Suppressor macrophage treated with lipopolysaccharide for 4 hours (primary cell): Measurements from ENCODE around the gene GMEB2.
"Not testable (repeated sequence)": the region's sequence is repeated elsewhere in the genome, so short reads cannot be mapped to it uniquely, and the experiment has no call there.

Experiments
- DNase-seq: peaks from one replicate; pipeline ENCODE4 v3.0.0-alpha.2; 2020

The GMEB2 gene

DNA sequence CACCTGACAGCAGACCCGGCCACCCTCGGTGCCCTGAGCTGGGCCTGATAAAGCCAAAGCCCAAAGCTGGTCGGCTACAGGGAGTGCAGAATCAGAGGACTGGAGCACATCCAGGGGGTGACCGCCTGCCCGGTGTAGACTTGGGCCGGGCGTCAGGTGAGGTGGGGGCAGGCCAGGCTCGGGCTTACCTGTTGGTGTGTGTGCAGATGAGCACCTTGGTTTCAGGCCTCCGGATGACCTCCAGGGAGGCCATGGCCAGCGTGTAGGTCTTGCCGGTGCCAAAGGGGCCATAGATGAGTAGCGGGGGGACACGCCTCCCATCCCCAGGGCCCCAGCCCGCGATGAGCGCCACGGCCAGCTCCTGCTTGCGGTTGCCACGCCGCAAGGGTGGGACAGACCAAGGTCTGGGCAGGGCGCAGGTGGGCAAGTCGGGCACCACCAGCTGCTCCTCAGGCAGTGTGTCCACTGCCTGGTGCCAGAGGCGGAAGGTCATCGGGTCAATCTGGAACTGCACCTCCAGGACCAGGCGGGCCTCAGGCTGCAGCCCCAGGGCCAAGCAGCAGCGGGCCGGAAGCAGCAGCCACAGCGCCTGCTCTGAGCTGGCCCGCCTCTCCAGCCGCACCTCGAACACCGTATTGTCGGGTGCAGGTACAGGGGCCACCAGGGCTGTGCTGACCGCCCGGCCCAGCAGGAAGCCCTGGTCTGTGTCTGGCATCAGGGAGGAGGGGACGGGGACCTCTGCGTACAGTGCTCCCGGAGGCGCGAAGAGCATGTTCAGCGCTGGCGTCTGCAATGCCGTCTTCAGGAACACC lies 58.5 kb downstream of the GMEB2 start:
- no peak for DNase-seq

DNA sequence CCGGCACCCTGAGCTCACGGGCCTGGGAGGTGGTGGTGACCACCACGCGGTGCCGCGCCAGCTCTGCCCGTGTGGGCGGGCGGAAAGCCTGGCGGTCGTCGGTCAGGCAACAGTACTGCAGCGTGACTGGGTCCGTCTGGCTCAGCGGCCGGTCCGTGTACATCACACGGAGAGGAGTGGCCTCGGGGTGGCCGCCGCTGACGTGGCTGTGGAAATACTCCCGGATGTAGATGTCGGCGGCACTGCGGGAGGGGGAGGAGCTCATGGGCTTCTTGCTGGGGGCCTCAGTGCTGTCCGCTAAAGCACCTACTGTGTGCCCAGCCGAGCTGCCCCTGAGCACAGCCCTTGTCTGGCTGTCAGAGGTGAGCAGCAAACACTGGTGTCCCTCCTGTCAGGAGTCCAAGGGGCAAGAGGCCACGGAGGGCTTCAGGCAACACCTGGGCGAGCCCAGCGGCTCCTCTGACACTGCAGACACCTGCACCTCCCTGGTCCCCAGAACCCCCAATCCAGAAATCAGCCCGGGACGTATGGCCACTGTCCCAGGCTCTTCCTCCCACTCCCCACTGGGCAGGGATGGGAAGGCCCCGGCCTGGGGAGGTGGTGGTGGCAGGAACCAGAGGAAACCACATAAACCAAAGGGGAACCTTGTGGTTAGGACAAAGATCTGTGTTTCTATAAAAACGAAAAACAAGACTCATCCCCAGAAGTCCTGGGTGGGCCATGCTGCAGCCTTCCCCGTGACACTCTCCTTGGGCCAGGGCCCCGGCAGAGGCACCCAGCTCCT lies 59.3 kb downstream of the GMEB2 start:
- peak; percentile 88 for DNase-seq

DNA sequence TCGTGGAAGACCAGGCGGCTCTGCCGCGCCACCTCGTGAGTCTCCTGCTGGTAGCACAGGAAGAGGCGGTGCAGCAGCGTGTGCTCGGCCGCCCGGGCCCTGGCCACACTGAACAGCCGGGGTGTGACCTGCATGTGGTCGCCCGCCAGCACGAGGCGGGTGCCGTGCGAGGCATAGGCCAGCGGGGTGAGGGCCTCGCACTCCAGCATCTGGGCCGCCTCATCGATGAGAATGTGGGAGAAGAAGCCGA lies 59.8 kb downstream of the GMEB2 start:
- no peak for DNase-seq

DNA sequence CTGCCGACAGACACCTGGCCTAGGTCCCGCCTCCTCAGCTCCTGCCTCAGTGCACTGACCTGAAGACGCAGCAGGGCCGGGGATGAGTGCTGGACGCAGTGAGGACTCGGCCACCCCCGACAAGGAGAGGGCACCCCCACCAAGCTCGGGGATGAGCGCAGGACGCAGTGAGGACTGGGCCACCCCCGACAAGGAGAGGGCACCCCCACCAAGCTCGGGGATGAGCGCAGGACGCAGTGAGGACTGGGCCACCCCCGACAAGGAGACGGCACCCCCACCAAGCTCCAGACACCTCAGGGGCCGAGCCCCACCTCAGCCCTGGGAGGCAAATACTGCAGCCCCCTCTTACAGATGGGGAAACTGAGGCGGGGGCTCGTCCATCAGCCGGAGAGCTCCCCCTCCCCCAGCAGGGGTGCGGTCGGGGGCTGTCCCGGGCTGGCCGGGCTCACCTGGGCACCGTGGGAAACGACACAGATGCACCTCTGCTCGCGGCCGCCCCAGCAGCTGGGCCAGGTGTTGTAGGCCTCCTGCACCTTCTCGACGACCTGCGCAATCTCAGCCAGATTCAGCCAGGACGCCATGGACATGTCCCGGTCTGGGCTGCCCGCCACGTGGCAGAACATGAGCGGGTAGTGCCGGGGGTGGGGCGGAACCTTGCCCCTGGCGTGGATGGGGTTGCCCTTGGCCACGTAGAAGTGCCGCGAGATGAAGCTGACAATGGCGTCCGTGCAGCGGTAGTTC lies 60.3 kb downstream of the GMEB2 start:
- DNase-seq: no peak

DNA sequence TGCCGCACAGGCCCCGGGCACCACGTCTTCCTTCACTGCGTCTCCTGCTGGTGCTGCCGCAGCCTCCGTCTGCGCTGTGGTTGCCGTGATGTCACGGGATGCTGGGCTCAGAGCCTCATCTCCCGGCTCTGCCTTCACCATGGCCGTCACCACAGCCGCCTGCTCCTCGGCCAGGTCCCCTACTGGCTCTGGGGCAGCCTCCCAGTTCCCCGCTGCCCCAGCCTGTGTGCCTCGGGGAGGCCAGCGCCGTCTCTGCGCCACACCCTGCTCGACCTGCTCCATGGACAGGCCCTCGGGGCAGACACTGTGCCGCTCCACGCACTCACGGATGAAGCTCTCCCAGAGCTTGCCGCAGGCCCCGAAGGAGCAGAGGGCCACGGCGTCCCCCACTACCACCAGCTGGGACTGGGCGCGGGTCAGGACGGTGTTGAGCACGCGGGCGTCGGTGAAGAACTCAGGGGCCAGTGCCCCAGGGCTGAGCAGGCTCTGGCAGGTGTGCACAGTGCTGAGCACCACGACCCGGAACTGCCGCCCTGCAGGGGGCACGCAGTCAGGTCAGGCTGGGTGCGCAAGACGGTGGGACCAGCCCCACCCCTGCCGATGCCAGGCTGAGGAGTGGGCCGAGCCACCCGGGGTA lies 61.1 kb downstream of the GMEB2 start:
- no peak for DNase-seq

DNA sequence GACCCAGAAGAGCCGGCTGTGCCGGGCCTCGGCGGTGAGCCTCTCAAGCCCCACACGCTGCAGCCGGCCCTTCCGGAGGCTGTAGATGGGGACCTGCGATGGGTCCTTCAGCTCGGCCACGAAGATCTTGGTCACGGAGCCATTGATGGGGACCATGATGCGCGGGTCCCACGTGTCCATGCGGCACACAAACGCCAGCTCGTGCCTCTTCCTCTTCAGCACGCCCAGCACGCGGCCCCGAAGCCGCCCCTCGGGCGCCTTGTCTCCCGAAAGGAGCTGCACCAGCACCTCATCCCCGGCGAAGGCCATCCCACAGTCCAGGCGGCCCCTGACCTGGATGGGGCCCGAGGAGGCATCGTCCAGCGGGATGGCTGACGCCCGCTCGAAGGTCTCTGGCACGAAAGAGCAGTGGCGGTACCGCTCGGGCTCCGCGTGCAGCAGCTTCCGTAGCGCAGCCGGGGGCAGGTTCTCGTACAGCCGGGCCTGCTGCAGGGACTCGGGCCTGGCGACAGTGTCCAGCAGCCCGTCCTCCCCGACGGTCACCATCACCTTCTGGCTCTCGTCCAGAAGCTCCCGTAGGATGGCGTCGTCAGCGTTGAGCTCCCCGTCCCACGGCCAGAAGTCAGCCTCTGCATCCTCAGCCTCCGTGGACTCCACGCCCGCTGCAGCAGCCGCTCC lies 61.7 kb downstream of the GMEB2 start:
- no peak for DNase-seq

DNA sequence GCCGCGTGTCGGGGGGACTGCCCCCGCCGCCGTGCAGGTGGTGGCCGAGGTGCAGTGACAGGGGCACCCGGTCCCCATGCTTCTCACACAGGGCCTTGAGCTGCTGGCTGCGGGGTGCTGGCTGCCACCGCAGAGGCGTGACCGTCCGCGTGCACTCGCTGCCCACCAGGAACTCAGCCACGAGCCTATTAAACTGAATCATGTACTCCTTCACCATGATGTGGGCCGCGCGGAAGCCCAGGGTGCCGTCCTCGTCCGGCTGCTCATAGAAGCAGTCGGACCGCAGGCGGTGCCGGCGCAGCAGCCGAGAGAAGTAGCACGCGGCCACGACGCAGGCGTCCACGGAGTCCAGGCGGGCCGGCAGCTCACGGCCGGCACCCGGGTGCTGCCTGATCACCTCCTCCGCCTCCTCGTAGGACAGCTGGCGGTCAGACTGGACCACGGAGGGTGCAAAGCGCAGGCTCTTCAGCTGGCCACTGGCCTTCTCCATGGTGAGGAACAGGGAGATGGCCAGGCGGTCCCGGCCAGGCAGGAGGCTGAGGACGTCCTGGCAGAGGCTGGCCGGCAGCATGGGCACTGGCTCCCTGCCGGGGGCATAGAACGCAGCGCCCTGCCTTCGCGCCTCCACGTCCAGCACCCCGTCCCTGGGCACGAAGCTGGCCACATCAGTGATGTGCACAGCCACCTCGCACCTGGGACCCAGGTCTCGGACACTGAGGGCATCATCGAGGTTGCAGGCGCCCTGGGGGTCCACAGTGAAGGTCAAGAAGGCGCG lies 62.7 kb downstream of the GMEB2 start:
- DNase-seq: no peak

DNA sequence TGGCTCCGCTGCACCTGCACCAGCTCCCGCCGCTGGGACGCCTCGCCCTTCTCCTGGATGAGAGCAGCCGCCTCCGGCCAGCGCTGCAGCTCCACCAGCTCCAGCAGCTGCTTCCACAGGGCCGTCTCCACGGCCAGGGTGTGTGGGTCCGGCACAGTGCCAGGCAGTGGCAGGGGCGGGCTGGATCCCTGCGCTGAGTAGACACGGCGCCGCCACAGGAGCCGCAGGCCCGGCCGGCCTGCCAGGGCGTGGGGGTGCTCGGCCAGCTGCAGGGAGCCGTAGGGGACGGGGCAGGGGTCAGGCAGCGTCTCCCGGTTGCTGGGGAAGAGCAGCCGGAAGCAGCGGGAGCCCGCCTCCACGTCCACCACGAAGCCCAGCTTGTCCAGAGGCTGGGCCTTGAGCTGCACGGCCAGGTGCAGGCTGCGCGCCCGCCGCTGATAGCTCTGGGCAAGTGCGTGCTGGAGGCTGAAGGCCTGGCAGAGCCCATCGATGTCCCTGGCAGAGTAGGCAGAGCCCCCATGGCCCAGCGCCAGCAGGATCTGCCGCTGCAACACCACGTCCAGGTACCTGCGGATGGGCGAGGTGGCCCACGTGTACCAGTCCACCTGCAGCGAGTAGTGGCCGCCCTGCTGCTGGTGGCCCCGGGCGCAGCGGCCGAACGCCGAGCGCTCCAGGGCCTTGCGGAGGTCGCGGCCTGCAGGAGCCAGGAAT lies 63.5 kb downstream of the GMEB2 start:
- no peak for DNase-seq

DNA sequence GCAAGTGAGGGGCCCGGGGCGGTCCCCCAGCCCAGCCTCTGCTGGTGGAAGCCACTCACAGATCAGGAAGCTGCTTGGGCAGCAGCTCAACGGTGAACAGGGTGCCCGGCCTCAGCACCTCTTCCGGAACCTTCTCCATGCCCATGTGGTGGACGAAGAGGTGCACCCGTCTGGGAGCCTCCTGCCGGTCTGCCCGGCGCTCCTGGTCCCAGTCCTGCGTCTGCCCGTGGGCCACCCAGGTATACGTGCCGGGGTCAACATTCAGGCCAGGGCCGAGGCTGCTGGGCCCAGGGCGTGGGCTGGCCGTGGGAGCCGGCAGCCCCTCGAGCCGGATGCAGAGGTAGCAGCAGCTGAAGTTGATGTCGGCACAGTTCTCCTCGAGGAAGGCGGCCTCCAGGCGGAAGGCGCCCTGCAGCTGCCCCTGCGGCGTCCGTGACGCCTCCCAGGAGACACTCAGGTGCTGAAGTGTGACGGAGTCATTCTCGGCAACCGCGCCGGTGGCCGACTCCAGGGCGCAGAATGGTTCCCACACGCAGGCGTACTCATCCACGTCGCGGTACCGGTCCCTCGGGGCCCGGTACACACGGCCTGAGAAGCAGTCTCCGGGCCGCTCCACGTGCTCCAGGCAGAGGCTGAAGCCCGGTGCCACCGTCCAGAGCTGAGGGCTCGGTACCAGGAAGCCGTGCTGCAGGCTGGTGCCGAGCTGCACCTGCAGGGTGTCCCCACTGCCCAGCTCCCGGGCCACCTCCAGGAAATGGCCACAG lies 64.3 kb downstream of the GMEB2 start:
- no peak for DNase-seq

DNA sequence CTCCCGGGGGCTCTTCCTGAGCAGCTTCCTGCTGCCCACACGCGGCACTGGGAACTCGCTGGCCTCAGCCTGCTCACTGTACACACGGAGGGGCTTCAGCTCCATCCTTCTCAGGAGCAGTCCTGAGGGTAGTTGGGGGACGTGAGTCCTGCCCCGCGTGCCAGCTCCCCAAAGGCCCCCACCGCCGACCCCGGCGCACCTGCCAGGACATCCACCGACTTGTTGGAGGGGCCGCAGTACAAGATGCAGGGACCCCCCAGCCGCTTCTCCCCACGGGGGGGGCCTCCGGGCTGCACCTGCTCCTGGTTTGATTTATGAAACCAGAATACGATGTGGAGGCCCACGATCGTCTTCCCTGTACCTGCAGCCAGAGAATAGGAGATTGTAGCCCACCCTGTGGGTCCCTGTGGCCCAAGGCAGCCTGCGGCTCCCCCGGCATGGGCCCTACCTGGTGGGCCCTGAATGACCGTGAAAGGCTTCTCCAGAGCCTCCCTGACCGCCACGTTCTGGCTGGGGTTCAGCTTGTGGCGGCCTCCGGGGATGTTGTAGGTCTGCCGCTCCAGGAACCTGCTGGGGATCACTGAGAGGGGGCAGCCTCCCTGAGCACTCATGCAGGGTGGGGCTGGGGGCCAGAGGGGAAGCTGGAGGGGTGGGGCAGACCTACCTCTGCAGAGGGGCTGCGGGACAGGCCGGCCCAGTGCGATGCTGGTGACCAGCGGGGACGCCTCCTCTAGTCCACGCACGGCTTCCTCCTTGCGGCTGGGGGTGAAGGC lies 65.1 kb downstream of the GMEB2 start:
- DNase-seq: no peak

DNA sequence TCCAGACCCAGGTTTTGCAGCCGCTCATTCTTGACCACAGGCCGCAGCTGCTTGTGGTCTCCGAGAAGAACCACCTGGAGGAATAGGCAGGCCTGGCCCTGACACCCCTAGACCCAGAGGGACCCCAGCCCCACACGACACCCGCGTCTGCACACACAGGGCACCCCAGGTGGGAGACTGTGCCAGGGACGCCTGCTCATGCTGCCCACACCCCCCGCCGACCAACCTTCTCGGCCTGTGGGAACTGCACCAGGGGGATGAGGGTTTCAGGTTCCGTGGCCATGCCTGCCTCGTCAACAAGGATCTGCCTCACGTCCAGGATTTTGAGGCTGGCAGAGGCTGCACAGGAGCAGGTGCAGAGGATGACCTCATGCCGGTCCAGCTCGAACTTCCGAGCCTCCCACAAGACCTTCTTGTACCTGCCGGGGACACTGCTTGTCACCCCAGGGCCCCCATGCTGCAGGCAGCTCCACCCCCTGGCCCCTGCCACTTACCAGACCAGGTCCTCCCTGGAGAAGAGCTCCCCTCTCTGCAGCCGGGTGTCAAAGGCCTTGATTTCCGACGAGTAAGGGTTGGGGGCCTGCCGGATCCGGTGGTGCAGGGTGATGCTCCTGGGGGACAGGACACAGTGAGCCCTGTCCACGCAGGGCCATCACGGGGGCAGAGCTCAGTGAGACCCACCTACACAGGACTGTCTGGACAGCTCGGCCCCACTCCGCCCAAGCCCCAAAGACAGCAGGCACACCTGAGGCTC lies 65.9 kb downstream of the GMEB2 start:
- DNase-seq: no peak

DNA sequence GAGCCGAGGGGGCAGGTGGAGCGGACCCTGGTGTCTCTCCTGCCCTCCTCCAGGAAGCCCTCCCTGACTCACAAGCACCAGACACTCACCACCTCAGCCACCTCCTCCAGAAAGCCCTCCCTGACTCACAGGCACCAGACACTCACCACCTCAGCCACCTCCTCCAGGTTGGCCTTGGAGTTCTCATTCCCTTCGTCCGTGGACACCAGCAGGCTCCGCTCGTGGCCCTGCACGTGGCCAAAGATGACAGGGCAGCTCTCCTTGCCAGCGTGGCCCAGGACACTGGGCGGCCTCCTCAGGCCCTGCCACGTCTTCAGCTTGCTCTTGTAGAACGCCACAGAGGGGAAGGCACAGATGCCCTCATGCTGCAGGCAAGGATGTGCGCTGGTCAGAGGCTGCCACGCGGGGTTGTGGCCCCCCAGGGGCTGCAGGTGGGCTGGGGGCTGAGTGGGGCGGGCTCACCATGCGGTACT lies 66.5 kb downstream of the GMEB2 start:
- DNase-seq: no peak

DNA sequence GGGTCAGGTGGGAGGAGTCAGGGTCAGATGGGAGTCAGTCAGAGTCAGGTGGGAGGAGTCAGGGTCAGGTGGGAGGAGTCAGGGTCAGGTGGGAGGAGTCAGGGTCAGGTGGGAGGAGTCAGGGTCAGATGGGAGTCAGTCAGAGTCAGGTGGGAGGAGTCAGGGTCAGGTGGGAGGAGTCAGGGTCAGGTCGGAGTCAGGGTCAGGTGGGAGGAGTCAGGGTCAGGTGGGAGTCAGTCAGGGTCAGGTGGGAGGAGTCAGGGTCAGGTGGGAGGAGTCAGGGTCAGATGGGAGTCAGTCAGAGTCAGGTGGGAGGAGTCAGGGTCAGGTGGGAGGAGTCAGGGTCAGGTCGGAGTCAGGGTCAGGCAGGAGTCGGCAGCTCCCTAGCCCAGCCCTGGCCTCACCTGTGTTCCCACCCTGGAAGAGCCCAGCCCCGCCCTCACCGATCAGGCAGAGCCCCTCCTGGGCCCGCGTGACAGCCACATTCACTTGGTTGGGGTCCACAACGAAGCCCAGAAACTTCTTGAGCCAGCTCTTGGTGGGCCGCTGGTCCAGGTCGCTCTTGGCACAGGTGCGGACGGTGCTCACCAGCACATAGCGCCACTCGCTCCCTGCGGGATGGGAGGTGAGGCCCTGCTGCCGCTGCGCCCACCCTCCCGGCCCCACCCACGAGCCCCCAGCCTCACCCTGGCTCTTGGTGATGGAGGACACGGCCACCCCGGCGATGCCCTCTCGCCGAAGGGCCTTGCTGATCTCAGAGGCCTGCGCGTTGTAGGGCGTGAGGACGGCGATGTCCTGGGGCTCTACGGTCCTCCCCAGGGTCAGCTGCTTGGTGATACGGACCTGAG lies 67.2 kb downstream of the GMEB2 start:
- not testable (repeated sequence) for DNase-seq

DNA sequence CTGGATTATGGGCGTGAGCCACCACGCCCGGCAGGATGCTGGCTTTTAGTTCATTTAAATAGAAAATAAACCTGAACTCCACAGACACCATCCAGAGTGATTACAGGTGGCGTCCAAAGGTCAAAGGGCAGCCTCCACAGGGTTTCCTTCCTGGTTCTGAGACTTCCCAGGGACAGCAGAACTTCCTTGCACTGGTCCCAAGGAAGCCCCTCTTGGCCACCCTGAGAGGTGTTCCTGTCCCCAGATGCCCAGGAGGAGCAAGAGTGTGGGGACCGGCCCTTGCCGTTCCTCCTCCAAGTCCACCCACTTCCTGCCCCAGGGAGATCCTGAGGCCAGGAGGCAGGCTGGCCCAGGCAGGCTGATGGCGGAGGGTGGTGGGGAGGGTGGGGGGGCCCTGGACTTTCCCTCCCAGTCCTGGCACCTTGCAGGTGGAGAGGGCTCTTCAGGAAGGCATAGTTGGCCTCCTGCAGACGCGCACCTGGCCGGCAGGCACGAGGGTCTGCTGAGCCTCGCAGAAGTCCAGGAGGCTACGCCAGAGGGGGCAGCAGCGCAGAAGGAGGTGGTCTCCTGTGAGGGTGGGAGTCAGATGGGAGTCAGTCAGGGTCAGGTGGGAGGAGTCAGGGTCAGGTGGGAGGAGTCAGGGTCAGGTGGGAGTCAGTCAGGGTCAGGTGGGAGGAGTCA lies 68.0 kb downstream of the GMEB2 start:
- DNase-seq: no peak

DNA sequence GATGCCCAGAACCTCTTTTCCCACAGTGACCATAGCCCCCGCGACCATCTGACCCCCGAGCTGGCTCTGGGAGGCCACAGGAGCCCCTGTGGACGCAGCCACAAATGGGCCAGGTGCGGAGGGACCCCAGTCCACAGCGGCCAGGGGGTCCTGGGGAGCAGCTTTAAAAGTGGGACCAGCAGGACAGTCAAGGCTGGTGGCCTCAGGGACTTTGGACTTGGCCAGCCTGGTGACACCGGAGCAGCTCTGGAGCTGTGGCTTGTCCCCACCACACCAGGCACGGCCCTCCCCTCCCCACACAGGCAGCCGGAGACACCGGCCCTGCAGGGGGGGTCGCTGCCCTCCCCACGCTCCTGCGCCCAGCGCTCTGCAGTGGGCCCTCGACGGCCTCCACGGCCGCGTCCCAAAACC lies 69.4 kb downstream of the GMEB2 start:
- DNase-seq: no peak

DNA sequence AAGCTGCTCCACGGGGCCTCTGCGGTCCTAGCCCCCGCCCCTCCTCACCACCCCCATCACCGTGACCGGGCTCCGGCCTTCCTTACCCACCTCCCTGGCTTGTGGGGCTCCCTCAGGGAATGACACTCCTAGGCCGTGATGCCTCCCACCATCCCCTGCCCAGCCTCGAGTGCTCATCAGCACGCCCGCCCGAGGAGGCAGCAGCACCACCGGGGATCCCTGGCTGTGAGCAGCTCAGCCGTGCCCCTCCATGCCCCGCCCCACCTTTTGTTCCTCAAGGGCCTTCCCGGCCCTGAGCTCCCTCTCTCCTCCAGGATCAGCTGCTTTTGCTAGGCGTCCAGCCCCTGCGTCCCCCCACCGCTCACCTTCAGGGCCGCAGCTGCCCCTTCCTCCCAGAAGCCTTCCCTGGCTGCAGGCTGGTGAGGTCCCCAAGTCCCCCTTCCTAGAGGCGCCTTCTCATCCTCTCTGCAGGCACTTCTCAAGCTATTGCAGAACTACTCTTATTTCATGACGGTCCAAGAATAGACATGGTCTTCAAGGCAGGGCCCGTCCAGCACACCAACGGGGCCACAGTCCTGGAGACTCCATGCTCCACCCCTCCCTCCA lies 69.9 kb downstream of the GMEB2 start:
- no peak for DNase-seq
